GM12878 (cell line): ENCODE results near the gene IL36RN. TPM values are rescaled to one million over a fixed set of nuclear protein-coding genes. Genes with fewer than 3 reads are reported as not detected.

Experiments
- ATAC-seq: fragments of 200-7000 bp; cut with Tn5 transposase; 3 replicates; pipeline ENCODE4 v1.9.1; 2020; ENCODE audit warnings: mild to moderate bottlenecking, moderate library complexity
- BruUV-seq: library from RNA; stranded (reverse); fragments of 400-500 nt; replicated peaks from 2 replicates; lab custom pipeline; 2021; lab: Mats Ljungman, UMichigan
- CTCF ChIA-PET: fragments of 300-600 bp; sonication (Branson Sonifier 250); formaldehyde crosslinking; extraction: SDS; loops from one replicate; lab custom pipeline; 2021; ENCODE audit warnings: inconsistent platforms; lab: Yijun Ruan, JAX
- POLR2A ChIA-PET: fragments of 350-600 bp; formaldehyde crosslinking; extraction: SDS; loops from one replicate; lab custom pipeline; 2021; ENCODE audit warnings: inconsistent platforms; lab: Charles Lee
- RAD21 ChIA-PET: fragments of 300-600 bp; sonication (Branson Sonifier 250); formaldehyde crosslinking; loops from one replicate; lab custom pipeline; 2023; ENCODE audit warnings: antibody characterized with exemption; ENCODE audit not compliant: unreplicated experiment; lab: Charles Lee
- SMC1A ChIA-PET: fragments of 300-600 bp; sonication (Branson Sonifier 250); formaldehyde crosslinking; loops from one replicate; lab custom pipeline; 2023; ENCODE audit not compliant: unreplicated experiment, uncharacterized antibody; lab: Charles Lee
- DNase-seq: peaks from one replicate; pipeline ENCODE4 v3.0.0-alpha.2; 2011; ENCODE audit warnings: low read depth, low spot score
- FAIRE-seq: peaks from 3 replicates; lab custom pipeline; 2011; peaks lifted over from hg19 to GRCh38; lab: Jason Lieb, UNC
- H2AFZ ChIP-seq: 2 replicates; pipeline ENCODE4 v1.6.0; 2011; ENCODE audit warnings: low read depth, low read length, control low read depth; ENCODE audit not compliant: control insufficient read depth
- H3K27ac ChIP-seq: 2 replicates; pipeline ENCODE4 v1.5.1; 2011; ENCODE audit warnings: control low read depth; ENCODE audit not compliant: control insufficient read depth, insufficient read depth
- H3K27me3 ChIP-seq, 2 experiments: replicated peaks in 1 of 2; 2 replicates each; pipeline versions ENCODE4 v1.6.0 to v1.6.1; 2011; ENCODE audit warnings: low read length in 1 of 2; ENCODE audit not compliant: control insufficient read depth in 2 of 2, insufficient read depth in 2 of 2
- H3K36me3 ChIP-seq, 2 experiments: 2 replicates each; pipeline ENCODE4 v1.5.1; 2011; ENCODE audit warnings: low read length in 1 of 2; ENCODE audit not compliant: control insufficient read depth in 2 of 2, insufficient read depth in 2 of 2
- H3K4me1 ChIP-seq: 2 replicates; pipeline ENCODE4 v1.6.1; 2011; ENCODE audit warnings: mild to moderate bottlenecking, low read length, moderate library complexity, mixed read lengths; ENCODE audit not compliant: control insufficient read depth, insufficient read depth
- H3K4me2 ChIP-seq: 2 replicates; pipeline ENCODE4 v1.6.0; 2011; ENCODE audit warnings: control low read depth; ENCODE audit not compliant: control insufficient read depth, insufficient read depth
- H3K4me3 ChIP-seq: fragments of 200-600 bp; sonication (generic); 2 replicates; pipeline ENCODE4 v1.5.1; 2016
- H3K79me2 ChIP-seq: 2 replicates; pipeline ENCODE4 v1.6.0; 2011; ENCODE audit warnings: low read length; ENCODE audit not compliant: control insufficient read depth, insufficient read depth
- H3K9ac ChIP-seq: 2 replicates; pipeline ENCODE4 v1.8.0; 2011; ENCODE audit warnings: low read length, control low read depth, mixed read lengths; ENCODE audit not compliant: control insufficient read depth, insufficient read depth
- H3K9me3 ChIP-seq: replicated peaks from 3 replicates; pipeline ENCODE4 v1.5.1; 2011; ENCODE audit warnings: mild to moderate bottlenecking, low read length; ENCODE audit not compliant: control insufficient read depth, insufficient read depth
- H4K20me1 ChIP-seq: 2 replicates; pipeline ENCODE4 v1.6.0; 2011; ENCODE audit not compliant: control insufficient read depth, insufficient read depth
- BACH1 ChIP-seq: fragments of 450-650 bp; IDR thresholded peaks from 2 replicates; pipeline ENCODE4 v1.6.1; 2017; ENCODE audit warnings: mild to moderate bottlenecking, borderline replicate concordance
- BCL11A ChIP-seq: IDR thresholded peaks from 2 replicates; pipeline ENCODE4 v1.6.1; 2011; ENCODE audit warnings: low read depth, low read length
- CHD2 ChIP-seq: IDR thresholded peaks from 2 replicates; pipeline ENCODE4 v1.6.1; 2011; ENCODE audit warnings: low read depth, low read length, improper control_type of control experiment, borderline replicate concordance
- CREB1 ChIP-seq: IDR thresholded peaks from 2 replicates; pipeline ENCODE4 v1.6.1; 2012; ENCODE audit warnings: low read depth, mild to moderate bottlenecking, inconsistent platforms
- ESRRA ChIP-seq: IDR thresholded peaks from 2 replicates; pipeline ENCODE4 v1.6.1; 2012; ENCODE audit warnings: mild to moderate bottlenecking, low read length, improper control_type of control experiment
- ETV6 ChIP-seq, 2 experiments: fragments of 450-650 bp in 1 of 2; IDR thresholded peaks in 1 of 2; conservative IDR thresholded peaks in 1 of 2; 2 replicates each; pipeline ENCODE4 v1.6.1; 2014; ENCODE audit warnings: antibody characterized with exemption in 1 of 2, borderline replicate concordance in 1 of 2, low read depth in 1 of 2, mild to moderate bottlenecking in 1 of 2, moderate library complexity in 1 of 2
- IKZF1 ChIP-seq: fragments of 450-650 bp; conservative IDR thresholded peaks from 2 replicates; pipeline ENCODE4 v1.6.1; 2017; ENCODE audit warnings: antibody characterized with exemption, mild to moderate bottlenecking
- JUND ChIP-seq: IDR thresholded peaks from 2 replicates; pipeline ENCODE4 v1.6.1; 2012; ENCODE audit warnings: low read depth, mild to moderate bottlenecking, low read length, improper control_type of control experiment, moderate library complexity
- POLR2A ChIP-seq: IDR thresholded peaks from 2 replicates; pipeline ENCODE4 v1.6.1; 2011; ENCODE audit warnings: low read depth, mild to moderate bottlenecking, low read length
- RBBP5 ChIP-seq: fragments of 200-600 bp; sonication (generic); conservative IDR thresholded peaks from 2 replicates; pipeline ENCODE4 v1.6.1; 2016
- RCOR1 ChIP-seq: conservative IDR thresholded peaks from 2 replicates; pipeline ENCODE4 v1.6.1; 2012; ENCODE audit warnings: low read depth, low read length, improper control_type of control experiment
- RUNX3 ChIP-seq: IDR thresholded peaks from 2 replicates; pipeline ENCODE4 v1.6.1; 2012; ENCODE audit warnings: low read length, inconsistent platforms
- SREBF2 ChIP-seq: IDR thresholded peaks from 2 replicates; pipeline ENCODE4 v1.6.1; 2012; ENCODE audit warnings: mild to moderate bottlenecking, low read length
- TCF7 ChIP-seq: IDR thresholded peaks from 2 replicates; pipeline ENCODE4 v1.6.1; 2014; ENCODE audit warnings: antibody characterized with exemption, borderline replicate concordance
- ZNF622 ChIP-seq: fragments of 450-650 bp; IDR thresholded peaks from 2 replicates; pipeline ENCODE4 v1.6.1; 2017; ENCODE audit warnings: mild to moderate bottlenecking, inconsistent platforms
- WGBS: methylation state at CpG from one replicate; pipeline ENCODE4 v1.1.6; 2016; ENCODE audit warnings: low lambda C conversion rate; ENCODE audit not compliant: insufficient replicate concordance, insufficient coverage; ENCODE audit errors: missing lambda C conversion rate; 5-methylcytosine and 5-hydroxymethylcytosine counted together
- in situ Hi-C: fragments of 300-500 bp; cut with MboI; formaldehyde crosslinking; loops from 9 replicates; pipeline ENCODE4 v1.14.3; 2018; ENCODE audit warnings: mixed read lengths
- intact Hi-C: fragments of 100-400 bp; cut with micrococcal nuclease; formaldehyde crosslinking; loops from one replicate; pipeline ENCODE4 v1.14.2; 2022; ENCODE audit not compliant: unreplicated experiment
- polyA plus RNA-seq, 11 experiments: library from polyadenylated mRNA; depleted of rRNA in 4 of 11; unstranded in 6 of 11; stranded (reverse) in 5 of 11; fragments of >200 nt; fragmentation: Nextera tagmentation in 4 of 11; fragmentation: Illumina TruSeq in 1 of 11; extraction: Ambion mirVana in 4 of 11; extraction: Trizol in 1 of 11; gene quantifications; 1 replicate in 1 of 11; 2 replicates in 10 of 11; pipeline versions ENCODE4 v1.2.1 to v1.2.3, GENCODE V29; 2011 to 2016; ENCODE audit warnings: inconsistent platforms in 2 of 11, missing spikeins in 2 of 11, low read depth in 1 of 11
- total RNA-seq, 4 experiments: library from RNA; depleted of rRNA in 3 of 4; stranded (reverse); fragments of >200 nt in 3 of 4; fragmentation: Illumina TruSeq in 1 of 4; extraction: Trizol in 1 of 4; gene quantifications; 2 replicates each; pipeline versions ENCODE4 v1.2.1 to v1.2.3, GENCODE V29; 2013 to 2021
- TF ChIP-seq, protein P1 (sequence below): fragments of 450-650 bp; IDR thresholded peaks from 2 replicates; pipeline ENCODE4 v1.6.1; 2017; ENCODE audit warnings: mild to moderate bottlenecking, moderate library complexity
- TF ChIP-seq, protein P2 (sequence below): fragments of 150-350 bp; IDR thresholded peaks from 2 replicates; pipeline ENCODE4 v1.6.1; 2016; ENCODE audit warnings: low read depth, low read length
- TF ChIP-seq, protein P3 (sequence below): fragments of 450-650 bp; IDR thresholded peaks from 2 replicates; pipeline ENCODE4 v1.6.1; 2017; ENCODE audit warnings: low read depth, mild to moderate bottlenecking, moderate library complexity

IL36RN gene
- total and polyA plus RNA-seq, 10 of the 15 experiments (the other 5 are each of a cell fraction or from before 2014, with no cell fraction given) = not detected

DNA sequence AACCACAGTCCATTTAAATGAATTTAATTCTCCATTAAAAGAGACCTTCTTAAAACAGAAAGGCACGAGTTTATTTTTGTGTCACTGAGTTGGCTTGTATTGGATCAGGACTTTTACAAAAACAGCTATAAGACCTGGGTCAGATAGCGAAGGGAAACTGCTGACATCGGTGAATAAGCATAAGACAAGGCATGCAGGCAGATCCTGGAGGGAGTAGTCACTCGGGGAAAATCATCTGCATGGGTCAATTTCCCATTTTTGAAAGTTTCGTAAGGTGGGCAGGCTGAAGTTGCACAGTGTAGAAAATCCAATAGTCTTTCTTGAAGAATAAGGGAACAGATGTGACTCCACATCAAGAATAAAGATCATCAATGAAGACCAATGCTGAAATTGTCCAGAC lies 19.3 kb upstream of the IL36RN start:
- FAIRE-seq = no peak
- Histone ChIP-seq H3K36me3 (no peaks in the 10 kb centered on the region), H3K4me3 (no peak overlapping the region), H3K4me1 (no peaks in the 10 kb centered on the region), H4K20me1 (no peaks in the 10 kb centered on the region), H2AFZ (no peak overlapping the region), H3K79me2 (no peaks in the 10 kb centered on the region), H3K4me2 (no peak overlapping the region), H3K27me3 (peaks cover 0 to 3% of the 10 kb centered on the region in 2 experiments; a peak in 1 of 4 replicates), H3K9me3 (no peaks in the 10 kb centered on the region), H3K9ac (no peak overlapping the region), H3K27ac (no peak overlapping the region)
- ChIA-PET POLR2A (no interaction called here), RAD21 (no interaction called here), CTCF (no interaction called here), SMC1A (no interaction called here)
- in situ Hi-C loops = no loop called here
- intact Hi-C loops = no loop called here
- no peak for ATAC-seq
- WGBS = 15% methylated on average over 5 of the region's 5 CpGs
- no peak for DNase-seq
- no TSS peak for BruUV-seq
- TF ChIP-seq RUNX3 (no peak), ZNF622 (no peak), ETV6 (conservative IDR thresholded peaks at IDR 0.05 in 1 of 2, IDR thresholded peaks at IDR 0.05 in 1 of 2; ENCODE audit: borderline replicate concordance in 1 of 2, low read depth in 1 of 2) (no peak), RCOR1 (no peak), BCL11A (no peak), JUND (no peak), POLR2A (no peak), TCF7 (no peak), IKZF1 (no peak), BACH1 (no peak), RBBP5 (no peak), ESRRA (no peak), CREB1 (no peak), CHD2 (no peak), SREBF2 (no peak)
- TF ChIP-seq, protein P1, sequence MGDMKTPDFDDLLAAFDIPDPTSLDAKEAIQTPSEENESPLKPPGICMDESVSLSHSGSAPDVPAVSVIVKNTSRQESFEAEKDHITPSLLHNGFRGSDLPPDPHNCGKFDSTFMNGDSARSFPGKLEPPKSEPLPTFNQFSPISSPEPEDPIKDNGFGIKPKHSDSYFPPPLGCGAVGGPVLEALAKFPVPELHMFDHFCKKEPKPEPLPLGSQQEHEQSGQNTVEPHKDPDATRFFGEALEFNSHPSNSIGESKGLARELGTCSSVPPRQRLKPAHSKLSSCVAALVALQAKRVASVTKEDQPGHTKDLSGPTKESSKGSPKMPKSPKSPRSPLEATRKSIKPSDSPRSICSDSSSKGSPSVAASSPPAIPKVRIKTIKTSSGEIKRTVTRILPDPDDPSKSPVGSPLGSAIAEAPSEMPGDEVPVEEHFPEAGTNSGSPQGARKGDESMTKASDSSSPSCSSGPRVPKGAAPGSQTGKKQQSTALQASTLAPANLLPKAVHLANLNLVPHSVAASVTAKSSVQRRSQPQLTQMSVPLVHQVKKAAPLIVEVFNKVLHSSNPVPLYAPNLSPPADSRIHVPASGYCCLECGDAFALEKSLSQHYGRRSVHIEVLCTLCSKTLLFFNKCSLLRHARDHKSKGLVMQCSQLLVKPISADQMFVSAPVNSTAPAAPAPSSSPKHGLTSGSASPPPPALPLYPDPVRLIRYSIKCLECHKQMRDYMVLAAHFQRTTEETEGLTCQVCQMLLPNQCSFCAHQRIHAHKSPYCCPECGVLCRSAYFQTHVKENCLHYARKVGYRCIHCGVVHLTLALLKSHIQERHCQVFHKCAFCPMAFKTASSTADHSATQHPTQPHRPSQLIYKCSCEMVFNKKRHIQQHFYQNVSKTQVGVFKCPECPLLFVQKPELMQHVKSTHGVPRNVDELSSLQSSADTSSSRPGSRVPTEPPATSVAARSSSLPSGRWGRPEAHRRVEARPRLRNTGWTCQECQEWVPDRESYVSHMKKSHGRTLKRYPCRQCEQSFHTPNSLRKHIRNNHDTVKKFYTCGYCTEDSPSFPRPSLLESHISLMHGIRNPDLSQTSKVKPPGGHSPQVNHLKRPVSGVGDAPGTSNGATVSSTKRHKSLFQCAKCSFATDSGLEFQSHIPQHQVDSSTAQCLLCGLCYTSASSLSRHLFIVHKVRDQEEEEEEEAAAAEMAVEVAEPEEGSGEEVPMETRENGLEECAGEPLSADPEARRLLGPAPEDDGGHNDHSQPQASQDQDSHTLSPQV = no peak
- TF ChIP-seq, protein P2, sequence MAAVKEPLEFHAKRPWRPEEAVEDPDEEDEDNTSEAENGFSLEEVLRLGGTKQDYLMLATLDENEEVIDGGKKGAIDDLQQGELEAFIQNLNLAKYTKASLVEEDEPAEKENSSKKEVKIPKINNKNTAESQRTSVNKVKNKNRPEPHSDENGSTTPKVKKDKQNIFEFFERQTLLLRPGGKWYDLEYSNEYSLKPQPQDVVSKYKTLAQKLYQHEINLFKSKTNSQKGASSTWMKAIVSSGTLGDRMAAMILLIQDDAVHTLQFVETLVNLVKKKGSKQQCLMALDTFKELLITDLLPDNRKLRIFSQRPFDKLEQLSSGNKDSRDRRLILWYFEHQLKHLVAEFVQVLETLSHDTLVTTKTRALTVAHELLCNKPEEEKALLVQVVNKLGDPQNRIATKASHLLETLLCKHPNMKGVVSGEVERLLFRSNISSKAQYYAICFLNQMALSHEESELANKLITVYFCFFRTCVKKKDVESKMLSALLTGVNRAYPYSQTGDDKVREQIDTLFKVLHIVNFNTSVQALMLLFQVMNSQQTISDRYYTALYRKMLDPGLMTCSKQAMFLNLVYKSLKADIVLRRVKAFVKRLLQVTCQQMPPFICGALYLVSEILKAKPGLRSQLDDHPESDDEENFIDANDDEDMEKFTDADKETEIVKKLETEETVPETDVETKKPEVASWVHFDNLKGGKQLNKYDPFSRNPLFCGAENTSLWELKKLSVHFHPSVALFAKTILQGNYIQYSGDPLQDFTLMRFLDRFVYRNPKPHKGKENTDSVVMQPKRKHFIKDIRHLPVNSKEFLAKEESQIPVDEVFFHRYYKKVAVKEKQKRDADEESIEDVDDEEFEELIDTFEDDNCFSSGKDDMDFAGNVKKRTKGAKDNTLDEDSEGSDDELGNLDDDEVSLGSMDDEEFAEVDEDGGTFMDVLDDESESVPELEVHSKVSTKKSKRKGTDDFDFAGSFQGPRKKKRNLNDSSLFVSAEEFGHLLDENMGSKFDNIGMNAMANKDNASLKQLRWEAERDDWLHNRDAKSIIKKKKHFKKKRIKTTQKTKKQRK = no peak
- TF ChIP-seq, protein P3, sequence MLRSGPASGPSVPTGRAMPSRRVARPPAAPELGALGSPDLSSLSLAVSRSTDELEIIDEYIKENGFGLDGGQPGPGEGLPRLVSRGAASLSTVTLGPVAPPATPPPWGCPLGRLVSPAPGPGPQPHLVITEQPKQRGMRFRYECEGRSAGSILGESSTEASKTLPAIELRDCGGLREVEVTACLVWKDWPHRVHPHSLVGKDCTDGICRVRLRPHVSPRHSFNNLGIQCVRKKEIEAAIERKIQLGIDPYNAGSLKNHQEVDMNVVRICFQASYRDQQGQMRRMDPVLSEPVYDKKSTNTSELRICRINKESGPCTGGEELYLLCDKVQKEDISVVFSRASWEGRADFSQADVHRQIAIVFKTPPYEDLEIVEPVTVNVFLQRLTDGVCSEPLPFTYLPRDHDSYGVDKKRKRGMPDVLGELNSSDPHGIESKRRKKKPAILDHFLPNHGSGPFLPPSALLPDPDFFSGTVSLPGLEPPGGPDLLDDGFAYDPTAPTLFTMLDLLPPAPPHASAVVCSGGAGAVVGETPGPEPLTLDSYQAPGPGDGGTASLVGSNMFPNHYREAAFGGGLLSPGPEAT = no peak
